Measurements from ENCODE around the gene HS3ST2. TPM values are rescaled to one million over a fixed set of nuclear protein-coding genes. Genes with fewer than 3 reads are reported as not detected.

Gene HS3ST2
- total and polyA plus RNA-seq, 2 of the 8 experiments (the other 6 are each of a cell fraction or from before 2014, with no cell fraction given): 1.7 to 3.7 TPM

DNA sequence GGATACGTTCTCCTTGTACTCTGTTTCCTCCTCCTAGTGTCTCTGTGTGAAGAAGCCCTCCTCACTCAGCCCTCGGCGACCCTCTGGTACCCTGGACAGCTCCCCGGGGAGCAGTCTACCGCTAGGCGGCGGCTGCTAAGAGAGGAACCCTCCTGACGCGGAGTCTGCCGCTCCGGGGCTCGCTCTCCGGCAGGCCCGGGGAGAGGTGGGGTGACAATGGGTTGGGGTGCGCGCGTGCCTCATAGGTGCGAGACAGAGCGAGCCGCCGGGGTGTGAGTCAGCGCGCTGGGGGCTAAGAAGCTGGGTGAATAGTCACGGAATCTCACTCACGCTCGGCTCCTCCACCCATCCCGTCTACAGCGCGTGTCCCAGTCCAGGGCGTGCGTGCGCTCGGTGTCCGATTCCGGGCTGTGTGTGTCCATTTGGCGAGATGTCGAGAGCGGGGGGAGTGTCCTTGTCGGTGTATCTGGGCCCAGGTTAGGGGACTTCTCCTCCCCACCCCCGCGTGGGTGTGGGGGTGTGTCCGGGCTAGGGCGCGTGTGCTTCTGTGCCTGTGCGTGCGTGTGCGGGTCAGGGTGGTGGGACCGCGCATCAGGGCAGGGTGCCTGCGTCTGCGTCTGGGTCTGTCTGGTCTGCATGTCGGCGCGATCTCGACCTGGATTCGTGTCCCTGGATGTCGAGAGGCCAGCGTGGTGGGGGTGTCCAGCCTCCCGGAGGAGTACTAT, 577 bp upstream of the HS3ST2 start:
- Histone ChIP-seq H3K27ac (ENCODE audit: low read depth, low read length) (no peak overlapping the region), H3K14ac (ENCODE audit: insufficient read length) (no peak overlapping the region), H4K91ac (replicated peaks; ENCODE audit: insufficient read length, low read length) (no peak overlapping the region), H3K79me2 (ENCODE audit: control insufficient read depth in 1 of 2, insufficient read depth in 2 of 2, low read length in 2 of 2) (no peaks in the 10 kb centered on the region), H3K4me3 (ENCODE audit: extremely low read depth in 1 of 4, insufficient read depth in 2 of 4, low read depth in 3 of 4, low read length in 4 of 4) (peak overlapping the region; percentile 40 to 74 (median 64)), H3K56ac (replicated peaks; ENCODE audit: insufficient read length, low read depth, low read length) (no peak overlapping the region), H3K27me3 (replicated peaks in 1 of 4; ENCODE audit: control insufficient read depth in 3 of 4, extremely low read depth in 1 of 4, insufficient read depth in 3 of 4, low read length in 3 of 4) (peaks cover 4 to 24% (median 21%) of the 10 kb centered on the region in 4 experiments), H3K4me2 (ENCODE audit: insufficient read depth in 1 of 2, low read depth in 2 of 2, low read length in 2 of 2) (peak overlapping the region; percentile 80 to 100), H3K79me1 (ENCODE audit: low read depth, low read length) (no peaks in the 10 kb centered on the region), H2BK5ac (ENCODE audit: low read depth, low read length) (no peak overlapping the region), H4K5ac (ENCODE audit: insufficient read length, low read depth, low read length) (no peak overlapping the region), H2BK120ac (replicated peaks; ENCODE audit: low read depth, low read length) (no peak overlapping the region), H3K23ac (ENCODE audit: insufficient read length) (no peak overlapping the region), H3K9me3 (ENCODE audit: insufficient read depth in 2 of 2, low read depth in 1 of 2, low read length in 1 of 2) (no peaks in the 10 kb centered on the region), H2AFZ (ENCODE audit: low read length) (no peak overlapping the region), H2BK20ac (ENCODE audit: low read length) (no peak overlapping the region), H2BK12ac (ENCODE audit: low read depth, low read length) (no peak overlapping the region), H2BK15ac (ENCODE audit: low read length) (no peak overlapping the region), H3K23me2 (ENCODE audit: low read depth, low read length) (peaks cover 16% of the 10 kb centered on the region), H3K36me3 (ENCODE audit: control insufficient read depth in 2 of 4, insufficient read depth in 4 of 4, low read length in 3 of 4) (no peaks in the 10 kb centered on the region), H3K4ac (replicated peaks; ENCODE audit: insufficient read length, low read depth, low read length) (no peak overlapping the region), H4K8ac (ENCODE audit: extremely low read depth, insufficient read depth, low read length) (0 out of 2 replicates have a peak overlapping the region, but pooled peaks have one; percentile 11), H2AK5ac (ENCODE audit: low read depth, low read length) (no peak overlapping the region), H3K18ac (ENCODE audit: extremely low read depth, low read length) (no peak overlapping the region), H3K4me1 (replicated peaks in 1 of 4; ENCODE audit: control insufficient read depth in 3 of 4, insufficient read depth in 4 of 4, low read length in 3 of 4) (peaks cover 0 to 8% (median 5%) of the 10 kb centered on the region in 4 experiments; a peak in 6 of 7 replicates), H3K9ac (replicated peaks in 1 of 4; ENCODE audit: extremely low read depth in 1 of 4, low read depth in 3 of 4, low read length in 3 of 4) (no peak overlapping the region; a peak in 1 of 7 replicates), H4K20me1 (replicated peaks in 1 of 2; ENCODE audit: control insufficient read depth in 1 of 2, insufficient read depth in 2 of 2, low read length in 2 of 2) (peaks cover 0 to 11% of the 10 kb centered on the region in 2 experiments)
- CTCF ChIA-PET (ENCODE audit: partially characterized antibody): interaction anchor here (0.5 to 2.4 kb wide), 16 partner anchors 23 to 180 kb away, joined by 3 to 8 read pairs (median 3); no protein-coding TSS in a partner anchor
- WGBS, 2 experiments (ENCODE audit: extremely low coverage in 1 of 2, insufficient coverage in 1 of 2, insufficient read length in 1 of 2, insufficient replicate concordance in 2 of 2, low coverage in 1 of 2, low lambda C conversion rate in 2 of 2, missing lambda C conversion rate in 1 of 2): 7% methylated on average over 55 of the region's 59 CpGs; no CpG with 5 or more reads in 1 of the 2 experiments
- FAIRE-seq (peak; percentile 42), DNase-seq (ENCODE audit: low read depth in 1 of 2, low spot score in 2 of 2) (peak; percentile 61 to 97)
- POLR2A ChIA-PET (ENCODE audit: partially characterized antibody): no interaction called here
- TF ChIP-seq, protein P1, sequence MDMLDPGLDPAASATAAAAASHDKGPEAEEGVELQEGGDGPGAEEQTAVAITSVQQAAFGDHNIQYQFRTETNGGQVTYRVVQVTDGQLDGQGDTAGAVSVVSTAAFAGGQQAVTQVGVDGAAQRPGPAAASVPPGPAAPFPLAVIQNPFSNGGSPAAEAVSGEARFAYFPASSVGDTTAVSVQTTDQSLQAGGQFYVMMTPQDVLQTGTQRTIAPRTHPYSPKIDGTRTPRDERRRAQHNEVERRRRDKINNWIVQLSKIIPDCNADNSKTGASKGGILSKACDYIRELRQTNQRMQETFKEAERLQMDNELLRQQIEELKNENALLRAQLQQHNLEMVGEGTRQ (IDR thresholded peaks at IDR 0.05; ENCODE audit: low read length): no peak
- TF ChIP-seq SUZ12 (IDR thresholded peaks at IDR 0.05; ENCODE audit: low read length) (no peak), FOSL1 (IDR thresholded peaks at IDR 0.05; ENCODE audit: insufficient read depth, low read depth, low read length) (no peak), EP300 (IDR thresholded peaks at IDR 0.05; ENCODE audit: borderline replicate concordance in 1 of 2, low read depth in 2 of 2, low read length in 2 of 2) (no peak), BCL11A (IDR thresholded peaks at IDR 0.05; ENCODE audit: low read depth in 2 of 2, low read length in 2 of 2) (no peak), TAF1 (IDR thresholded peaks at IDR 0.05; ENCODE audit: low read depth, low read length) (no peak), RFX5 (IDR thresholded peaks at IDR 0.05; ENCODE audit: borderline replicate concordance, low read depth, low read length) (no peak), CBX5 (IDR thresholded peaks at IDR 0.05; ENCODE audit: low read depth, low read length) (no peak), HDAC6 (IDR thresholded peaks at IDR 0.05; ENCODE audit: low read depth, low read length) (no peak), KDM5A (IDR thresholded peaks at IDR 0.05; ENCODE audit: low read length) (no peak), GTF2F1 (IDR thresholded peaks at IDR 0.05; ENCODE audit: borderline replicate concordance, low read depth, low read length) (no peak)
